HG02885 (cell line): ENCODE measurements around the gene GCSH.

Experiments used
- ATAC-seq: cut with Tn5 transposase; IDR thresholded peaks from one replicate; pipeline ENCODE4 v1.9.1; 2021; ENCODE audit warnings: mild to moderate bottlenecking; ENCODE audit not compliant: unreplicated experiment, poor library complexity

GCSH gene

GRCh38 chr16:81061307-81061640 is 34.9 kb downstream of the GCSH start:
- no peak for ATAC-seq

DNA sequence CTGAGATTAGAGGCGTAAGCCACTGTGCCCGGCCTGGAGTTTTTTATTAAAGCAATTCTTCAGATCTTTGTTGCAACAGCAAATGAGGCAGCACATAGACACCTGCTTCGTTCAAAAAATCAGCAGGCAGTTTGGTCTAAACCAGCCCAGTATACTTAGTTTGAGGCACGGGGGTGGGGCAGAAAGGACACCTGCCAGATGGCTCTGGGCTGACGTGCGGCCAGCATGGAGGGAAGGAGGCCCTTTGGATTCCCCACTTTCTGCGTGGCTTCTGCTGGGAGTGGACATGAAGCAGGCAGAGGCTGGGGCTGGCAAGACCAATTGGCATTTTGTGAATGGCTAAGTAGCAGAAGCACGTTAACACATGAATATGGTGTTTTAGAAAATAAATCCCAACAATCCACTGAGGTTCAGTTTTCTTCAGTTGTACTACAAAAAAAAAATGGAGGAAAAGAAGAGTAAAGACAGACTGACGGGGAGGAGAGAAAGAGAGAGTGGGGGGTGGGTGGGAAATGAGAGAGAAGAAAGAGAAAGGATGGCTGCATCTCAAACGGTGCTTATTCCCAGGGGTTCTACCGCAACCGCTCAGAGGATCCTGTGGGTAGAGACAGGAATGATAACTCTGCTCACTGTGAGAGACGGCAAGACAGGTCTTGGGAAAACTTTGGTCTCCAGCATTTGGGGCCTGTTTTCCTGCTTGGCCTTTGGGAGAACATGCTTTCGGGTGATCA is 35.5 kb downstream of the GCSH start:
- ATAC-seq = no peak

DNA sequence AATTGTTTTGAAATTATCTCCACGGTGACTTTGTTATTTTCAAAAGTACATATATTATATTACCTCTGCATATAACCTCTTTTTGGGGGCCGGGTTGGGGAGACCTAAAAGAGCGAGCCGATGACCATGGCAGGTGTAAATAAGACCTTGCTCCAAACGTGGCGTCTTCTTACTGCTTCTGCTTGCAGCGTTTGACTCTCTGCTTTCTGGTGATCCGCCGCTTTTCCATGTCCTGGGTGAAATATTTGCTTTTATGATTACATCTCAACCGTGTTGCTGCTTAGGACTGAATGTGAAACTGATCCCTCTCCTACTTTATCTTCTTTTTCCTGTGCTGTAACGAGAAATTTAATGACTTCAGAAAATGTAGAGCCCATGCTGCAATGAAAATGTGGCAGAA is 42.4 kb downstream of the GCSH start:
- no peak for ATAC-seq

DNA sequence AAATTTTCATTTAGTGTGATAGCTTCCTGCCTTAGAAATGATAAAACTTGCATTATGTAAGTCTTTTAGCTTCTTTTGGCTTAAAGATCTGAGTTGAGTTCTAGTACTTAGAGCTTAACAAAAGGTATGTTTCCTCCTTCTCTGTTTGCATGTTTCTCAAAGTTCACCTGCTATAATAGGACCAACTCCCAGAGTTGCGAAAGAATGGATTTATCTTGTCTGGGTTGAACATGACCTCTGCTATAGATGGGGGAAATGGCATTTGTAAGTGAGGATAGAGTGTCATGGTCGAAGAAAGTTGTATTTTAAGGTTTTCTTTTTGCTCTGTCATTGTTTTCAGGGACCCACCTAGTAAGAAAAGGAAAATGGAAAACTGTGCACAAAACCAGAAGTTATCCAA is 53.4 kb downstream of the GCSH start:
- ATAC-seq = no peak

GRCh38 chr16:81041696-81042095 is 54.5 kb downstream of the GCSH start:
- no peak for ATAC-seq

DNA sequence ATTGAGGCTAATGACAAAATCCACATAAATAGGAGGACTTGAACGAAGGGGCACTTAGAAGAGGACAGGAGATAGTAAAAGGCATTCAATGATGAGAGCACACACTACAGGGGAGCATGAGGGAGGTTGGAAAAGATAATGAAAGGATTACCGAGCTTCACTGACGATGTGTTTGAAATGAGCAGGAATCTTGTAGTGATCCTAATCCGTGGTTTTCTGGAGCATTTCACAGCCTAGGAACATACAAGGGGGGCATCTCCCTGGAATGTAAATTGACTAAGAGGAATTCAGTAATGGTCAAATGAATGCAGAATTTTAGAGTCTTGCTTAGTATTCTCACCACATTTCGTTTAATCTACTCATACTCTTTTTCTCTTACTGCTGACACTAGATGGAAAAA is 55.4 kb downstream of the GCSH start:
- ATAC-seq = no peak

DNA sequence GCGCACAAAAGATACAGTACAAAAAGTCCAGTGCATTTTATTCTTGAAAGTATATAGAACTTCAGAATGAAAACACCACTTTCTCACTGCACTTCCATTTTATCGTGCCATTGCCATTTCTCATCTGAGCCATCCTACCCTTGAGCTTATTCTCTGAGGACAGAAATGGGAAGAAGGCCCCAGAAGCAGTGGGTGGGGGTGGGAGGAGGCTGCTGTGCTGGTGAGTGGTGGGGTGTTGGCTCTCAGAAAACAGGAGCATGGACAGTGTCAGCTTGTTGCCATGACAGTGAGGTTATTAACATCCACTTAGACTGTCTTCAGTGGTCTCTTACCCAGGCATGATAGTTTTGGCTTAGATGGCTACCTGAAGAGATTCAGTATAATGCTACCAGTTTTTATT is 56.1 kb downstream of the GCSH start:
- ATAC-seq = no peak

- ATAC-seq = peak; percentile 0
Measured at GRCh38 chr16:81036751-81037350, 59.3 kb downstream of the GCSH start.

GRCh38 chr16:81035975-81036750 is 60.0 kb downstream of the GCSH start:
- ATAC-seq = peak; percentile 56

- ATAC-seq = peak; percentile 92
Measured at GRCh38 chr16:81035398-81035974, 60.7 kb downstream of the GCSH start, which contains the start of gene ATMIN. Gene ATMIN (plus strand): TSS chr16:81035842. CDS start chr16:81035871, 29 bp downstream.
